Neural cell (in vitro differentiated cells): ENCODE data around the gene MLLT3.

ENCODE experiments used
- CTCF ChIP-seq: fragments of 450-650 bp; IDR thresholded peaks from 2 replicates; pipeline ENCODE4 v1.5.1; 2014; ENCODE audit warnings: antibody characterized with exemption, mild to moderate bottlenecking, moderate library complexity; ENCODE audit not compliant: poor library complexity, severe bottlenecking
- EP300 ChIP-seq: fragments of 450-650 bp; conservative IDR thresholded peaks from 2 replicates; pipeline ENCODE4 v1.6.1; 2014; ENCODE audit warnings: antibody characterized with exemption, mild to moderate bottlenecking, moderate library complexity; ENCODE audit not compliant: poor library complexity, severe bottlenecking
- EZH2 ChIP-seq: fragments of 200-600, 300-800 bp; shearing (Covaris generic), sonication (generic); IDR thresholded peaks from 2 replicates; pipeline ENCODE4 v1.6.1; 2014; ENCODE audit warnings: antibody characterized with exemption, low read length, borderline replicate concordance, mild to moderate bottlenecking; ENCODE audit not compliant: insufficient read depth, poor library complexity, severe bottlenecking
- POLR2AphosphoS5 ChIP-seq: IDR thresholded peaks from 2 replicates; pipeline ENCODE4 v1.6.1; 2012
- REST ChIP-seq: IDR thresholded peaks from 2 replicates; pipeline ENCODE4 v1.6.1; 2012; ENCODE audit warnings: borderline replicate concordance

- TF ChIP-seq EP300 (no peak), POLR2AphosphoS5 (no peak), EZH2 (no peak), CTCF (no peak), REST (no peak)
Observed at GRCh38 chr9:20663133-20663532, 40.8 kb upstream of the MLLT3 start.
